Measurements from ENCODE around the gene TLX3. TPM values are rescaled to one million over a fixed set of nuclear protein-coding genes. Genes with fewer than 3 reads are reported as not detected.

TLX3 gene
- total RNA-seq, result not detected
- long read RNA-seq, result 0 reads

- intact Hi-C loops (cut with micrococcal nuclease), result no loop called here
- TF ChIP-seq CTCF (IDR thresholded peaks at IDR 0.05; ENCODE audit: borderline replicate concordance), result no peak
- Histone ChIP-seq H3K27ac (replicated peaks) (no peak within 1 kb of the TSS), H3K27me3 (ENCODE audit: low read depth) (peaks cover 100% of the 10 kb centered on the region), H3K36me3 (no peaks in the 10 kb centered on the region), H3K9me3 (replicated peaks) (no peaks in the 10 kb centered on the region), H3K4me3 (peak within 1 kb of the TSS; percentile 2), H3K4me1 (peaks cover 45% of the 10 kb centered on the region)
- no peak for DNase-seq
Measured at GRCh38 chr5:171308453-171309275, at the start of gene TLX3. Gene TLX3 (plus strand): TSS chr5:171309248. CDS start chr5:171309366, 118 bp downstream.

GRCh38 chr5:171261361-171261760, 47.7 kb upstream of the TLX3 start:
- Histone ChIP-seq H3K27ac (replicated peaks) (no peak overlapping the region), H3K4me3 (no peak overlapping the region), H3K36me3 (no peaks in the 10 kb centered on the region), H3K27me3 (ENCODE audit: low read depth) (no peaks in the 10 kb centered on the region), H3K4me1 (no peaks in the 10 kb centered on the region), H3K9me3 (replicated peaks) (no peaks in the 10 kb centered on the region)
- DNase-seq, result no peak
- intact Hi-C loops (cut with micrococcal nuclease), result no loop called here
- TF ChIP-seq CTCF (IDR thresholded peaks at IDR 0.05; ENCODE audit: borderline replicate concordance), result no peak

- no peaks in the 10 kb centered on the region for H3K27me3 ChIP-seq (ENCODE audit: low read depth)
- intact Hi-C loops (cut with micrococcal nuclease), result no loop called here
- H3K4me3 ChIP-seq, result no peak overlapping the region
- no peak overlapping the region for H3K27ac ChIP-seq (replicated peaks)
- TF ChIP-seq CTCF (IDR thresholded peaks at IDR 0.05; ENCODE audit: borderline replicate concordance), result no peak
- no peaks in the 10 kb centered on the region for H3K36me3 ChIP-seq
- no peaks in the 10 kb centered on the region for H3K4me1 ChIP-seq
- DNase-seq, result no peak
- H3K9me3 ChIP-seq (replicated peaks), result no peaks in the 10 kb centered on the region
Measured at GRCh38 chr5:171261904-171262303, 47.1 kb upstream of the TLX3 start.

- no peak overlapping the region for H3K27ac ChIP-seq (replicated peaks)
- H3K27me3 ChIP-seq (ENCODE audit: low read depth), result no peaks in the 10 kb centered on the region
- no peaks in the 10 kb centered on the region for H3K9me3 ChIP-seq (replicated peaks)
- H3K36me3 ChIP-seq, result no peaks in the 10 kb centered on the region
- no peak for DNase-seq
- intact Hi-C loops (cut with micrococcal nuclease), result no loop called here
- TF ChIP-seq CTCF (IDR thresholded peaks at IDR 0.05; ENCODE audit: borderline replicate concordance), result no peak
- H3K4me3 ChIP-seq, result no peak overlapping the region
- no peaks in the 10 kb centered on the region for H3K4me1 ChIP-seq
Measured at GRCh38 chr5:171263181-171263580, 45.9 kb upstream of the TLX3 start.

GRCh38 chr5:171264843-171265242, 44.2 kb upstream of the TLX3 start:
- no peak overlapping the region for H3K4me3 ChIP-seq
- no peak overlapping the region for H3K27ac ChIP-seq (replicated peaks)
- no peaks in the 10 kb centered on the region for H3K9me3 ChIP-seq (replicated peaks)
- no peak for DNase-seq
- intact Hi-C loops (cut with micrococcal nuclease), result no loop called here
- no peaks in the 10 kb centered on the region for H3K4me1 ChIP-seq
- no peaks in the 10 kb centered on the region for H3K27me3 ChIP-seq (ENCODE audit: low read depth)
- TF ChIP-seq CTCF (IDR thresholded peaks at IDR 0.05; ENCODE audit: borderline replicate concordance), result no peak
- no peaks in the 10 kb centered on the region for H3K36me3 ChIP-seq
